HepG2 (cell line): ENCODE results near the gene MIDN. TPM values are rescaled to one million over a fixed set of nuclear protein-coding genes. Genes with fewer than 3 reads are reported as not detected.
"Not testable (repeated sequence)": the region's sequence is repeated elsewhere in the genome, so short reads cannot be mapped to it uniquely, and the experiment has no call there.

Experiments
- BORCS8-MEF2B ChIP-seq: sonication (generic); formaldehyde crosslinking; IDR thresholded peaks from 2 replicates; pipeline ENCODE4 v1.8.0; 2022; ENCODE audit warnings: mild to moderate bottlenecking, missing genetic modification reagents
- CC2D1A ChIP-seq: sonication (generic); formaldehyde crosslinking; IDR thresholded peaks from 2 replicates; pipeline ENCODE4 v1.8.1; 2023; ENCODE audit warnings: mild to moderate bottlenecking, missing genetic modification reagents
- ETV5 ChIP-seq: IDR thresholded peaks from 2 replicates; pipeline ENCODE4 v1.6.1; 2018; ENCODE audit warnings: missing biosample characterization, missing genetic modification reagents, inconsistent platforms, borderline replicate concordance
- FOXP1 ChIP-seq, 2 experiments: fragments of 450-650 bp in 1 of 2; IDR thresholded peaks; 2 replicates each; pipeline ENCODE4 v1.6.1; 2017 to 2018; ENCODE audit warnings: antibody characterized with exemption in 1 of 2
- HIVEP1 ChIP-seq: sonication (generic); formaldehyde crosslinking; IDR thresholded peaks from 2 replicates; pipeline ENCODE4 v1.4.0; 2020; ENCODE audit warnings: mild to moderate bottlenecking, missing genetic modification reagents
- HOXA3 ChIP-seq: sonication (generic); formaldehyde crosslinking; IDR thresholded peaks from 2 replicates; pipeline ENCODE4 v1.5.0; 2020; ENCODE audit warnings: missing genetic modification reagents
- KDM4B ChIP-seq: sonication (generic); formaldehyde crosslinking; IDR thresholded peaks from 2 replicates; pipeline ENCODE4 v1.4.0; 2020; ENCODE audit warnings: missing genetic modification reagents
- MAZ ChIP-seq, 2 experiments: sonication (generic) in 1 of 2; formaldehyde crosslinking in 1 of 2; IDR thresholded peaks; 2 replicates each; pipeline versions ENCODE4 v1.5.0 to v1.6.1; 2012 to 2020; ENCODE audit warnings: low read depth in 2 of 2, mild to moderate bottlenecking in 2 of 2, borderline replicate concordance in 1 of 2, improper control_type of control experiment in 1 of 2, low read length in 1 of 2, missing genetic modification reagents in 1 of 2, moderate library complexity in 1 of 2
- PHF21A ChIP-seq: sonication (generic); formaldehyde crosslinking; IDR thresholded peaks from 2 replicates; pipeline ENCODE4 v1.5.0; 2020; ENCODE audit warnings: mild to moderate bottlenecking, missing genetic modification reagents
- PITX1 ChIP-seq: sonication (generic); formaldehyde crosslinking; IDR thresholded peaks from 2 replicates; pipeline ENCODE4 v1.5.1; 2020; ENCODE audit warnings: mild to moderate bottlenecking, missing genetic modification reagents
- SMAD1 ChIP-seq: sonication (generic); formaldehyde crosslinking; IDR thresholded peaks from 2 replicates; pipeline ENCODE4 v1.4.0; 2020; ENCODE audit warnings: missing genetic modification reagents, low read depth, mild to moderate bottlenecking, borderline replicate concordance
- SOX5 ChIP-seq: IDR thresholded peaks from 2 replicates; pipeline ENCODE4 v1.6.1; 2016; ENCODE audit warnings: borderline replicate concordance
- TCF7 ChIP-seq: sonication (generic); IDR thresholded peaks from 2 replicates; pipeline ENCODE4 v1.6.1; 2016; ENCODE audit warnings: antibody characterized with exemption, low read depth
- ZNF296 ChIP-seq: sonication (generic); formaldehyde crosslinking; conservative IDR thresholded peaks from 2 replicates; pipeline ENCODE4 v1.5.0; 2020; ENCODE audit warnings: mild to moderate bottlenecking, missing genetic modification reagents
- ZNF746 ChIP-seq: sonication (generic); formaldehyde crosslinking; IDR thresholded peaks from 2 replicates; pipeline ENCODE4 v1.8.0; 2022; ENCODE audit warnings: mild to moderate bottlenecking, missing genetic modification reagents
- polyA plus RNA-seq, 8 experiments: library from polyadenylated mRNA; depleted of rRNA in 3 of 8; stranded (reverse) in 7 of 8; unstranded in 1 of 8; fragments of >200 nt; fragmentation: Illumina TruSeq in 4 of 8; extraction: Trizol in 4 of 8; gene quantifications; 2 replicates each; pipeline versions ENCODE4 v1.2.1 to v1.2.3, GENCODE V29; 2011 to 2016; ENCODE audit warnings: low read depth in 4 of 8, missing spikeins in 1 of 8, mixed read lengths in 1 of 8; ENCODE audit not compliant: insufficient read depth in 1 of 8
- total RNA-seq, 5 experiments: library from RNA; depleted of rRNA; stranded (reverse); fragments of >200 nt; fragmentation: Illumina TruSeq; extraction: Trizol; gene quantifications; 2 replicates each; pipeline ENCODE4 v1.2.3, GENCODE V29; 2016; ENCODE audit warnings: low read depth in 1 of 5
- TF ChIP-seq, protein P1 (sequence below): sonication (generic); formaldehyde crosslinking; IDR thresholded peaks from 2 replicates; pipeline ENCODE4 v1.4.0; 2020; ENCODE audit warnings: mild to moderate bottlenecking, missing genetic modification reagents, borderline replicate concordance
- TF ChIP-seq, protein P2 (sequence below): IDR thresholded peaks from 2 replicates; pipeline ENCODE4 v1.6.1; 2012; ENCODE audit warnings: inconsistent platforms
- TF ChIP-seq, protein P3 (sequence below): IDR thresholded peaks from 2 replicates; pipeline ENCODE4 v1.6.1; 2018; ENCODE audit warnings: missing genetic modification reagents
- TF ChIP-seq, protein P4 (sequence below): sonication (generic); formaldehyde crosslinking; IDR thresholded peaks from 2 replicates; pipeline ENCODE4 v1.4.0; 2020; ENCODE audit warnings: mild to moderate bottlenecking, missing genetic modification reagents

MIDN gene
- total and polyA plus RNA-seq, 2 of the 13 experiments (the other 11 are each of a cell fraction or from before 2014, with no cell fraction given) = 8.4 to 18.0 TPM

DNA sequence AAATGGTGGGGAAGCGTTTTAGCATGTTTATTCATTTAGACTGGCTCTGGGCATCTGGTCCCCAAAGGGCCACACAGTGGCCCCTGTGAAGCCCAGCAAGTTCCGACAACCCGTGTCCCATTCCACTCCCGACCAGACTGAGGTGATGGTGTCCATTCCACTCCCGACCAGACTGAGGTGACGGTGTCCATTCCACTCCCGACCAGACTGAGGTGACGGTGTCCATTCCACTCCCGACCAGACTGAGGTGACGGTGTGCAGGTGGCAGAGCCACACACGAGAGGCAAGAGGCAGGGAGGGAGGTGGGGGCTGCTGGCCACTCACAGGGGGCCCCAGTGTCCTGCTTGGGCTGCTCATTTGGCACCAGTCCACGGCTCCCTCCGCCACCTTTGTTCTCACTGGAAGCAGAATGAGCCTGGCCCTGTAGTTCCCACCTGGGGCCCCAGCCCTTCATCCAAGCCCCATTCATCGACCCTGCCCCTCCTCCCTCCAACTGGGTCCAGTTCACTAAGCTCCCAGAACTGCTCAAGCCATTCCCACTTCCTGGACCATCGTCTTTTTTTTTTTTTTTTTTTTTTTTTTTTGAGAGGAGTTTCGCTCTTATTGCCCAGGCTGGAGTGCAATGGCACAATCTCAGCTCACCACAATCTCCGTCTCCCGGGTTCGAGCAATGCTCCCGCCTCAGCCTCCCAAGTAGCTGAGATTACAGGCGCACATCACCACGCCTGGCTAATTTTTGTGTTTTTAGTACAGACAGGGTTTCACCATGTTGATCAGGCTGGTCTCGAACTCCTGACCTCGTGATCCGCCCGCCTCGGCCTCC lies 1.9 kb upstream of the MIDN start (continued):
- TF ChIP-seq HIVEP1 (CRISPR knock-in tag) (0 out of 2 replicates have a peak, but pooled peaks have one; percentile 30), ZNF296 (CRISPR knock-in tag) (peak; percentile 78), TCF7 (peak; percentile 16; the same call in 1 of the 2 replicates), SMAD1 (CRISPR knock-in tag) (0 out of 2 replicates have a peak, but pooled peaks have one; percentile 74), BORCS8-MEF2B (CRISPR knock-in tag) (0 out of 2 replicates have a peak, but pooled peaks have one; percentile 13), MAZ (CRISPR knock-in tag; IDR thresholded peaks at IDR 0.05; ENCODE audit: low read depth) (peak; percentile 6; the same call in 1 of the 2 replicates), ZNF746 (CRISPR knock-in tag) (peak; percentile 63; the same call in 1 of the 2 replicates), PHF21A (peak; percentile 86), HOXA3 (CRISPR knock-in tag) (peak; percentile 74; the same call in 1 of the 2 replicates), SOX5 (CRISPR knock-in tag) (peak; percentile 70), KDM4B (CRISPR knock-in tag) (0 out of 2 replicates have a peak, but pooled peaks have one; percentile 19), FOXP1 (CRISPR knock-in tag; IDR thresholded peaks at IDR 0.05) (peak; percentile 36; the same call in 1 of the 2 replicates), CC2D1A (0 out of 2 replicates have a peak, but pooled peaks have one; percentile 47), PITX1 (peak; percentile 57), ETV5 (peak; percentile 59; the same call in 1 of the 2 replicates)
- TF ChIP-seq MAZ (IDR thresholded peaks at IDR 0.05; ENCODE audit: borderline replicate concordance, low read depth, low read length); FOXP1 (IDR thresholded peaks at IDR 0.05): not testable (repeated sequence)
- TF ChIP-seq, protein P1, sequence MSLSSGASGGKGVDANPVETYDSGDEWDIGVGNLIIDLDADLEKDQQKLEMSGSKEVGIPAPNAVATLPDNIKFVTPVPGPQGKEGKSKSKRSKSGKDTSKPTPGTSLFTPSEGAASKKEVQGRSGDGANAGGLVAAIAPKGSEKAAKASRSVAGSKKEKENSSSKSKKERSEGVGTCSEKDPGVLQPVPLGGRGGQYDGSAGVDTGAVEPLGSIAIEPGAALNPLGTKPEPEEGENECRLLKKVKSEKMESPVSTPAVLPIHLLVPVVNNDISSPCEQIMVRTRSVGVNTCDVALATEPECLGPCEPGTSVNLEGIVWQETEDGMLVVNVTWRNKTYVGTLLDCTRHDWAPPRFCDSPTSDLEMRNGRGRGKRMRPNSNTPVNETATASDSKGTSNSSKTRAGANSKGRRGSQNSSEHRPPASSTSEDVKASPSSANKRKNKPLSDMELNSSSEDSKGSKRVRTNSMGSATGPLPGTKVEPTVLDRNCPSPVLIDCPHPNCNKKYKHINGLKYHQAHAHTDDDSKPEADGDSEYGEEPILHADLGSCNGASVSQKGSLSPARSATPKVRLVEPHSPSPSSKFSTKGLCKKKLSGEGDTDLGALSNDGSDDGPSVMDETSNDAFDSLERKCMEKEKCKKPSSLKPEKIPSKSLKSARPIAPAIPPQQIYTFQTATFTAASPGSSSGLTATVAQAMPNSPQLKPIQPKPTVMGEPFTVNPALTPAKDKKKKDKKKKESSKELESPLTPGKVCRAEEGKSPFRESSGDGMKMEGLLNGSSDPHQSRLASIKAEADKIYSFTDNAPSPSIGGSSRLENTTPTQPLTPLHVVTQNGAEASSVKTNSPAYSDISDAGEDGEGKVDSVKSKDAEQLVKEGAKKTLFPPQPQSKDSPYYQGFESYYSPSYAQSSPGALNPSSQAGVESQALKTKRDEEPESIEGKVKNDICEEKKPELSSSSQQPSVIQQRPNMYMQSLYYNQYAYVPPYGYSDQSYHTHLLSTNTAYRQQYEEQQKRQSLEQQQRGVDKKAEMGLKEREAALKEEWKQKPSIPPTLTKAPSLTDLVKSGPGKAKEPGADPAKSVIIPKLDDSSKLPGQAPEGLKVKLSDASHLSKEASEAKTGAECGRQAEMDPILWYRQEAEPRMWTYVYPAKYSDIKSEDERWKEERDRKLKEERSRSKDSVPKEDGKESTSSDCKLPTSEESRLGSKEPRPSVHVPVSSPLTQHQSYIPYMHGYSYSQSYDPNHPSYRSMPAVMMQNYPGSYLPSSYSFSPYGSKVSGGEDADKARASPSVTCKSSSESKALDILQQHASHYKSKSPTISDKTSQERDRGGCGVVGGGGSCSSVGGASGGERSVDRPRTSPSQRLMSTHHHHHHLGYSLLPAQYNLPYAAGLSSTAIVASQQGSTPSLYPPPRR = peak; percentile 64; the same call in 1 of the 2 replicates
- TF ChIP-seq, protein P2, sequence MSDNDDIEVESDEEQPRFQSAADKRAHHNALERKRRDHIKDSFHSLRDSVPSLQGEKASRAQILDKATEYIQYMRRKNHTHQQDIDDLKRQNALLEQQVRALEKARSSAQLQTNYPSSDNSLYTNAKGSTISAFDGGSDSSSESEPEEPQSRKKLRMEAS = peak; percentile 50
- TF ChIP-seq, protein P3, sequence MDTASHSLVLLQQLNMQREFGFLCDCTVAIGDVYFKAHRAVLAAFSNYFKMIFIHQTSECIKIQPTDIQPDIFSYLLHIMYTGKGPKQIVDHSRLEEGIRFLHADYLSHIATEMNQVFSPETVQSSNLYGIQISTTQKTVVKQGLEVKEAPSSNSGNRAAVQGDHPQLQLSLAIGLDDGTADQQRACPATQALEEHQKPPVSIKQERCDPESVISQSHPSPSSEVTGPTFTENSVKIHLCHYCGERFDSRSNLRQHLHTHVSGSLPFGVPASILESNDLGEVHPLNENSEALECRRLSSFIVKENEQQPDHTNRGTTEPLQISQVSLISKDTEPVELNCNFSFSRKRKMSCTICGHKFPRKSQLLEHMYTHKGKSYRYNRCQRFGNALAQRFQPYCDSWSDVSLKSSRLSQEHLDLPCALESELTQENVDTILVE (CRISPR knock-in tag) = peak; percentile 57; the same call in 1 of the 2 replicates
- TF ChIP-seq, protein P4, sequence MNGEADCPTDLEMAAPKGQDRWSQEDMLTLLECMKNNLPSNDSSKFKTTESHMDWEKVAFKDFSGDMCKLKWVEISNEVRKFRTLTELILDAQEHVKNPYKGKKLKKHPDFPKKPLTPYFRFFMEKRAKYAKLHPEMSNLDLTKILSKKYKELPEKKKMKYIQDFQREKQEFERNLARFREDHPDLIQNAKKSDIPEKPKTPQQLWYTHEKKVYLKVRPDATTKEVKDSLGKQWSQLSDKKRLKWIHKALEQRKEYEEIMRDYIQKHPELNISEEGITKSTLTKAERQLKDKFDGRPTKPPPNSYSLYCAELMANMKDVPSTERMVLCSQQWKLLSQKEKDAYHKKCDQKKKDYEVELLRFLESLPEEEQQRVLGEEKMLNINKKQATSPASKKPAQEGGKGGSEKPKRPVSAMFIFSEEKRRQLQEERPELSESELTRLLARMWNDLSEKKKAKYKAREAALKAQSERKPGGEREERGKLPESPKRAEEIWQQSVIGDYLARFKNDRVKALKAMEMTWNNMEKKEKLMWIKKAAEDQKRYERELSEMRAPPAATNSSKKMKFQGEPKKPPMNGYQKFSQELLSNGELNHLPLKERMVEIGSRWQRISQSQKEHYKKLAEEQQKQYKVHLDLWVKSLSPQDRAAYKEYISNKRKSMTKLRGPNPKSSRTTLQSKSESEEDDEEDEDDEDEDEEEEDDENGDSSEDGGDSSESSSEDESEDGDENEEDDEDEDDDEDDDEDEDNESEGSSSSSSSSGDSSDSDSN (CRISPR knock-in tag) = peak; percentile 50; the same call in 1 of the 2 replicates
- TF ChIP-seq, all 625 proteins: peak for 132; not testable (repeated sequence) for 493
